ENCODE data around the gene PALS1.

PALS1 gene

DNA sequence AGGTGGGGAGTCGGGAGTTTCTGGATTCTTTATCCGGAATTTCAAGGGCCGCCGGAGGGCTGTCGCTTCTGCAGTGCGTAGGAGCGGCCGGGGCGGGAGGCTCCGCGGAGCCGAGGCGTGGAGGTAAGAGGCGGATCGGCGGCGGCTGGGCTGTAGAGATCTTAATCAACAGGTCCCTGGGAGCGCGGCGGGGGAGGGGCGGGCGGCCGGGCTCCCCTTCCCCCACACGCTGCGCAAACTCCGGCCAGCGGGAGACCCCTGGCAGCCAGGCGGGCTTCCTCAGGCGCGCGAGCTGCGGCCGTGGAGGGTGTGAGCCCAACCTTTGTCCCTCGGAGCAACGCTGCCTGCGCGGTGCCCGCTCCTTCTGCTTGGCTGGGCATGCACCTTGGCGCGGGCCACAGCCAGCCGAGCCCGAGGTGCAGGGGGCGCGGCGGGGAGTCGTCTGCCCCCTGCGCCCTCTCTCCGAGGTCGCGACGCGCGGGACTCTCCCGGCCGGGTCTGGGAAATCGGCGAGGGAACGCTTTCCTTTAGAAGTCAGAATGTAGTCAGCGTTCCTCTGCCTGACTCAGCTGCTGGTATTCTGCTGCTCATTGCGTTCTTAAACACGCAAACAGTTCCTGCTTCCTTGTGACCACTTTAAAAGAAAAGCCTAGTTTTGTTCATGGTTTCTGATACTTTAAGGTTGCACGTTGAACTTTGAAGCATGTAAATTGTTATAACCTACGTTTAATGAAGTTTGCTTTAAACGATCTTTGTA lies at the start of gene PALS1:
Gene PALS1 (plus strand): TSS at position 25 of the 757 bp plus-strand sequence. CDS start 37,736 bp downstream, outside the sequence.
- DNase-seq, result peak in 1 of 2 experiments; percentile 64

DNA sequence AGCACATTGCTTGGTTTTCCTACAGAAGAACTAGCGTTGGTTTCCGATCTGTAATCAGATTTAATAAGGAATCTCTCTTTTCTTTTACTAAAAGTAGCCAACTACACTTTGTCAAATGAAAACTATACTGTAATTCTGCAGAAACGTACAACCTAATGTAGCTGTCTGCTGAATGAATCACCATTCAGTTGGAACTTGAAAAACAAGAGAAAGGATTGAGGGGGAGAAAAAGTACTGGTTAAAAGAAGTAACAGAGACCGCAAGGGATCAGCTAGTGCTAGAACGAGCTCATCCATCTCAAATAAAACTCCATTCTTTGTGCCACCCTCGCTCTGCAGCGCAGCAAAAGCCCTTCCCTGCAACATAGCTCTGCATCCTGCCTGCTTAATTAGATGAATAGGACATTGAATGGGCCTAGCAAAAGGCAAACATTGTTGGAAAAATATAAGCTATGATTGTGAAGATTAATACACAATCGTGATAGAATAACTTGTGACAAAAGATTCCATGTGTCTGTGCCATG lies 49.4 kb upstream of the PALS1 start:
- DNase-seq, result no peak

DNA sequence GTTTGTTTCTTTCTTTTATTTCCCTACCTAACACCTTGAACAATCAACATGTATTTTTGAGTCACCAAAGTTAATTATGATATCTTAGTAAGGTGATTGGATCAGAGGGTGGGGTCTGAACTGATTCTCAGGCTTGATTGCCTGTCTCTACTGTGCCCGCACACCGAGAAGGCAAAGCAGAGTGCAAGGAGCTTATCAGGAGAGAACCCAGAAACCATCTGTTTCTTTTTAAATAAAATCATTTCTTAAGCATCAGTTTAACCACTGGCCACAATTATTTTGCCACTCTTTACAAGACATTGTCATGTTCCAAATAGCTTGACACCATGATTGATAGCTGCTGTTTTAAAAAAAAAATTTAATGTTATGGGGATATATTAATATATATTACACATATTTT lies 48.9 kb upstream of the PALS1 start:
- no peak for DNase-seq

DNA sequence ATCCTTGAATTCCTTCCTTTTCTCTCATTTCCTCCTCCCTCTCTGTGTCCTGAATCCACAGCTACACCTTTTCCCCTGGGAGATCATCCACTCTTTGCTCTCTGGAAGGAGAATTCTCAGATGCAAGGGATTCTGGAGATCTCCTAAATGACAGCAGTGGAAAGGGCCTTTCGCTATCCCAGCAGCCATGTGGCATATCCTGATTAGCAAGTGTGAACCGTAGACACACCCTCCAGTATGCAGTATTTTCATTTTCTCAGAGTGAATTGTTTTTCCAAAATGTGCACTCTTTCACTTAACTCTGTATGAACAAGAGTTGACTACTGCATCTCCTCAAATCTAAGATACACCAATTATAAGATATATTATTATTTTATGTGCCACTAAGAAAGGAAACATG lies 46.0 kb upstream of the PALS1 start:
- DNase-seq, result no peak

DNA sequence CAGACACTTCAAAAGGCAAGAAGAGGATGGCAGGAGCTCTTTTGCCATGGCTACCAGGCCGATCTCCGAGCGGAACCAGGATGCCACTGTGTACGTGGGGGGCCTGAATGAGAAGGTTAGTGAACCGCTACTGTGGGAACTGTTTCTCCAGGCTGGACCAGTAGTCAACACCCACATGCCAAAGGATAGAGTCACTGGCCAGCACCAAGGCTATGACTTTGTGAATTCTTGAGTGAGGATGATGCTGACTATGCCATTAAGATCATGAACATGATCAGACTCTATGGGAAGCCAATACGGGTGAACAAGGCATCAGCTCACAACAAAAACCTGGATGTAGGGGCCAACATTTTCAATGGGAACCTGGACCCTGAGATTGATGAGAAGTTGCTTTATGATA lies 42.2 kb upstream of the PALS1 start:
- no peak for DNase-seq

DNA sequence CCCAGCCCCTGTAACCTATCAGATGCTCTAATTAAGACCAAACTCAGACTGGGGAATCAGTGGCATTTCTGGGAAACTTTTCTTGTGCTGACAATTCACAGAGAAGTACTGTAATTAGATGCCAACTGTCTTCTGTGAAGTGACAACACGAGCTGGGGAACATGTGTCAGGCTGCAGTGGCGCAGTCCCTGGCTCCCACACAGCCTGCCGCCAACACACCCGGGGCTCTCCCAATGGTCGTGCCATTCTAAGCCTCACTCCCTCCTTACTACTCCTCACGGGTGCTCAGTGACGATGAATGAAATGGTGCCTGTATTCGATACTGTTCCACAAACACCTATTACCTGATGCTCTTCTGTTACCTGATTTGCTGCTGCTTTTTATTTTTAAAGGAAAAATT lies 33.4 kb upstream of the PALS1 start:
- no peak for DNase-seq

DNA sequence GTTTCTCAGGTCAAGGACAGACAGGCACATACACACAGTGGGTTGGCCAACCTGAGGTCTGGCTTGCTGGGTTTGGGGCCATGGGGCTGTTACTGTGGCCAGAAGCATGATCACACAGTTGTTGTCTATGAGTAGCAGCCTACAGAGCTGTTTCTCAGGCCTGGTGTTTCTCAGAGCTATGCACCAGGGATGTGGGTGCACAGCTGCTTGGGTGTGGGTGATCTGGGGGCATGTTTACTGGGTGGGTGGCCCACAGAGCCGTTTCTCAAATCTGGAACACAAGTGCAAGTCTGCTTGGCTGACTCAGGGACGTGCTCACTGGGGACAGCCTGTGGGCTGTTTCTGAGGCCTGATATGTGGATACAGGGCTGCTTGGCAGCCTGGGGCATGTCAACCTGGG lies 23.1 kb upstream of the PALS1 start:
- DNase-seq, result no peak

DNA sequence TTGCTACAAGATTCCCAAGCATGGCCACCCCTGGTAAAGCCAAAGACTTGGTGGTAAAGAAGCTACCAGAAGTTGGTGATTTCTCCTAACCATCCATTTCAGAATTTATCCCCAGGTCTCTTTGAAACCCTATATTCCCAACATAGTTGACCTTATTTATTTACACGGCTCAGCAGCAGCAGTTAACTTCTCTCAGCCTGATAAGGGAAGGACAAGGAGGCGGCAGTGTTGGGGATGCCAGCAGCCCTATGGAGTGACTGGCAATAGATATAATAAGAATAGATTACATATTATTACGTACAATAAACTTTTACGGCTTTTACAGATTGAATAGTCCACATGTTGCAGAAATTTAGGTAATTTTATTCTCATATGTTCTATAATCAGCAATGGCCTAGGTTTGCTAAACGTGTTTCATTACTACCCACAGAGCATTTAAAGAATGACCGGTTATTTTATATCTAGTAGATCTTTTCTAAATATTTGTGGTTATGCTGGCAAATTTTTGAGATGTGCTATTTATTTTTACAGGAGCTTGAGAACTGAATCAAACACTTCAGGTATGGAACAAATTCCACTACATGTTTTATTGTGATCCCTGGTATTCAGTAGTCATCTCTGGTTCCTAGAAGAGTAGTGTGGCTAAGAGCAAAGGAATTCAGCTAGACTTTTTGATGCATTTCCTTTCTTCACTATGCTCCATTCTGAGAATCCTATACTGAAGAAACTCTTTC lies 19.8 kb upstream of the PALS1 start:
- DNase-seq, result no peak

DNA sequence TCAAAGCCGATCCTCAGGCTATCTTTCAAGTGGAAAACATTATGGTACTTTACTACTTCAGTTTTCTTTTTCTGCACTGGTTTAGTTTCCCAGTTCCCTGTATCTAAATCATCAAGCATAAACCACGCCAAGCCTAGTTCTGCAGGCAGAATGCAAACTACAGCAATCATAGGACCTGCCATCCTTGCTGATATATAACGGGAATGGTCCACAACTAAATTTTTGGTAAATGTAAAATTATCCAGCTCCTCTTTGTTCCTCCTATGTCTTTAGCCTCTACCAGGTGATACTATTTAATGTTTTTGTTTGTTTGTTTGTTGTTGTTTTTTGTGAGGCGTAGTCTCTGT lies 19.3 kb upstream of the PALS1 start:
- no peak for DNase-seq

DNA sequence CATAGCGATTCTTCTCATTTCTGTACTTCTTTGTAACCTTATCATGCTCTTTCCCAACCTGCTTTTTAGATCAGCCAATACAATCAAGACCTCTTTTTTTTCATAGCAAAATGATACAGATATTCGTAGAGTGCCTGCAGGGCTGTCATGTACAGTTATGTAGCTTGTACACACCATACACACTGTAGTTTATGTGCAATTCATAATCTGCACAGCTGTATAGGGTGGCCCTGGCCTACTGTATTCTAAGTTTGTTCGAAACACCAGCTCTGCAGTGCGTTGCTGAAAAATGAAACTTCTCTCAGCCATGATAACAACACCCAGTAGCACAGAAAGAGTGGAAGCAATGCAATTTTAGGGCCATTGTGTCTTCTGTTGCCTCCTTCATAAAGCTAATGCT lies 15.7 kb upstream of the PALS1 start:
- no peak for DNase-seq

DNA sequence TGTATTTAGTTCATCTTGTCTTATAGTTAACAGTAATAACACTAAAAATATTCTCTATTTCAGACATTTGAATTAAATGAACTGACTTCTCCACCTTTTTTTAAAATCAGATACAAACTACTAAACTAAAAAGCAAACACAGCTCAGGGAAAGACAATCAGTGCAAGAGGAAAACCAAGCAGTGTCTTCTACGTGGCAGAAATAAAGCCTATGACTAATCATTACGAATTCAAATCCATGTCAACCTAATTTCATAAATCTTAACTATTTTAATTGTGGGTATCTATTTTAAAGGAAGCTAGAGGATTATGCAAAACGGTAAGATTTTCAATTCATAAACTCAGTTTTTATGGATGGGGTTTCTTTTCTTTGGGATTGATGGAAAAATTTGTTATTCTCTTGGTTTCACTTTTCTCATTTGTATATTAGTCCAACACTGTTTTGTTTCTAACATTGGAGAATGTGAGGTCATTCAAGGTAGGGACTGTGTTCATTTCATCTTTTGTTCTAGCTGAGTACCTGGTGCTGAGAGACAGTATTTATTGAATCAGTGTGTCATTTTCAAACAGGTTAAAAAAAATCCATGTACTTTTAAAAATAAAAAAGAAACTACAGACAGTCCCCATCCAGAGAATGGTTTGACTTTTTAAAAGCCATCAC lies 12.8 kb upstream of the PALS1 start:
- DNase-seq, result no peak

DNA sequence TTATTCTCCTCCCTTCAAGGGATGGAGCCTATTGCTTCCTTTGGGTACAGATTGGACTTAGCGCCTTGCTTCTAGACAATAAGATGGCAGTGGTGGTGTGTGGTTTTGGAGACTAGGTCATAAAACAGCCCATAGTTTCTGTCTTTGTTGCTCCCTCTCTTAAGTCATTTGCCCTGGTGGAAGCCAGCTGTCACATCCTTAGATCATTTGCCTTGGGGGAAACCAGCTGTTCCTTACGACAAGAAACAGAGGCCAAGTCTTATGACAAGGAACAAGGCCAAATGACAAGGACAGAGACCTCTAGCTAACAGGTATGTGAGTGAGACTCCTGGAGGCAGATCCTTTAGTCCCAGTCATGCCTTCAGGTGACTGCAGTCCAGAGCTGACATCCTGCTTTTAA lies 9.2 kb upstream of the PALS1 start:
- no peak for DNase-seq

DNA sequence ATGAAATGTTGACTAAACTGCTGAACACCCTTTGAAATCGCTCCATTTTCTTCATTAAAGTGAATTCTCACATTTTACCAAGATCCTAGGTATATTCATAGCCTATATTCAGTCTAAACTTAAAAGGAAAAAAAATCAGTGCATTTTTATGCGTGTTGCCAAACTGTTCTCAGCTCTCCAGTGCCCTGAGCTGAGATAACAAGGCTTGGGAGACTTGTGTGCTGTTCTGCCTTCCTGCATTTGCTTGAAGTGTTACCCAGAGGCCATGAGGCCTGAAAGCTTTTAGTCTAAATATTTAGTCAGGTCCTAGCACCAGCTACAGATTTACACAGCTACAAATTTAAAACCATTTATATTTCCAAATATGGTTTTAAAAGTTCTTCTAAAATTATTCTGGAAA lies 8.6 kb upstream of the PALS1 start:
- no peak for DNase-seq

DNA sequence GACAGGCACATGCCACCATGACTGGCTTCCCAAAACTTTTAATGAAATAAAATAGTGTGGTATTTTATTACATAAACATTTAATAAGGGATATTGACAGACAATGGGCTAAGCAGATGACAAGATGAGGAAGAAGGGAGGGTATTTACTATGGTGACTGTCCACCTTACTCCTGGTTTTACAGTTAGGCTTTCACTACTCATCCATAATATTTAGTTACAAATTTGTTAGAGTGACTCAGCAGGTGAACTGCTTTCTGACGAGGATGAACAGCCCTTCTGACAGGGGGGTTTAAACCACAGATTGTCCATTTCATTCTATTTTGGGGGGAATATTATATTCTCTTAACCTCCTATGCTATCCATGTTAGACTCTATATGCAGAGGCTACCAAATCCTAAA lies 3.6 kb upstream of the PALS1 start:
- DNase-seq, result no peak

DNA sequence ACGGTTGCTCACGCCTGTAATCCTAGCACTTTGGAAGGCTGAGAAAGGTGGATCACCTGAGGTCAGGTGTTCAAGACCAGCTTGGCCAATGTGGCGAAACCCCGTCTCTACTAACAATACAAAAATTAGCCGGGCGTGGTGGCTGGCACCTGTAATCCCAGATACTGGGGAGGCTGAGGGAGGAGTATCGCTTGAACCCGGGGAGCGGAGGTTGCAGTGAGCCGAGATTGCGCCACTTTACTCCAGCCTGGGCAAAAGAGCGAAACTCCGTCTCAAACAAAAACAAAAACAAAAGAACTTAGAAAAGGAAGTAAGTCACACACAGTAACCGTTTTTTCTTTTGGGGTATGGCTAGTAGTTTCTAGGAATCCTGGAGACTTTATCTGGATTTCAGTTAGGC lies 1.7 kb upstream of the PALS1 start:
- no peak for DNase-seq

DNA sequence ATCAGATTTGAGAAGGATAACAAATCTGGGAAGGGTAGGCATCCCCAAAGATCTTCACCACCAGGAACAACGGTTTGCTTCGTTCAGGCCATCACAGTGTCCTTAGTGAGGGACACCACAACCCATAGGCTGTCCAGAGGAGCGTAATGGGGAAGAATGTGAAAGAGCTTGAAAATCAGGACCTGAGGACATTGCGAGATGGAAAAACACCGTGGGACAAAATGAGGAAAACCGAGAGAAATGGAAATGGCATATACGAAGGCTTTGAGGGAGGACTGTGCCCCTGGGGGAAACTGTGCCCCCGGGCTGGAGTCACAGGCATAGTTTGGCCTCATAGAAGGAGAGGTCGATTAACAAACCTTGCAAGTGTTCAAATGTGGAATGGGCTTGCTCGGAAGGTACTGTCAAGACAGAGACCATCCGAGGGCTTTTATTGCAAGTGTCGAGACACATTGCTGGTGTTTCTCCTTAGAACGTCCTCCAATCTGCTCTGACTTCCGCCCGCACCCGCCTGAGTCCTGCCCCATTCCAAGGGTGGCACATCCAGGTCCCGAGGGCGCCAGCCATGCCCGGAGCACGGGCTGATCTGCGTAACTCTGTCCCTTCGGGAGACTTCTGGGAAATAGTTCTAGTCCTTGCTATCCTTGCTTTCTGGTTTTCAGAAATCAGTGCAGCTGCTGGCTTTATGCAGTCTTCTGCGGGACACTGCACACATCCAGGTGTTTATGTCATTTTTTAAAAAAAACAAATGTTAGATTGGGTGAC lies 885 bp upstream of the PALS1 start:
- DNase-seq, result peak in 1 of 2 experiments; percentile 14

DNA sequence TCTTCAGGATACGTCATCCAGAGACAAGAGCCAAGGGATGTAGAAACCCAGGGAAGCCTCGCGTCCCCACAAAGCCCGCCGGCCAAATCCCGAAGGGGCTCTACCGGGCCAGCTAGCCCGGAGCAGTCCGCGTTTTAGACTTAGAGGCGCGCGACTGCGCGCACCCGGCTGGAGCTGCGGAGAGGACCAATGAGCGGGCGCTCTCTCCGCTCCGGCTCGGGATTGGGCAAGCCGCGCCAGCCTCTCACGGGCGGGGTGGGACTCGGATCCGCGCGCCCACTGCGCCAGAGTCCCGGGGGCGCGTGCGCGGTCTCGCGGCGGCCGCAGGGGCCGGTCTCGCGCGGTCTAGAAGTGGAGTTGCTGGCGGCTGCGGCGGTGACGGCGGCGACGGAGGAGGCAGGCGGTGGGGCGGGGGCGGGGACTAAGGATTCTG lies 241 bp upstream of the PALS1 start:
- peak; percentile 86 to 94 for DNase-seq

DNA sequence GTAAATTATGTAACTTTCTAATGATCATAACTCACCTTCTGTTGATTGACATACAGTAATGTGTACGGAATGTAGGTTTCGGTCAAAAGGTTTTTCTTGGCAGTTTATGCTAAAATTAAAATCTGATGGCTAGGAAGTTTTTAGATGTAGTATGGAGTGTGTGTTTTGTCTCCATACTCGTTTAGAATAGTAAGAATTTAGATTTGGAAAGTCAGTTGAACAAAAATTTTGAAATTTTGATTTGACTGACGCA lies 859 bp downstream of the PALS1 start:
- DNase-seq, result no peak

DNA sequence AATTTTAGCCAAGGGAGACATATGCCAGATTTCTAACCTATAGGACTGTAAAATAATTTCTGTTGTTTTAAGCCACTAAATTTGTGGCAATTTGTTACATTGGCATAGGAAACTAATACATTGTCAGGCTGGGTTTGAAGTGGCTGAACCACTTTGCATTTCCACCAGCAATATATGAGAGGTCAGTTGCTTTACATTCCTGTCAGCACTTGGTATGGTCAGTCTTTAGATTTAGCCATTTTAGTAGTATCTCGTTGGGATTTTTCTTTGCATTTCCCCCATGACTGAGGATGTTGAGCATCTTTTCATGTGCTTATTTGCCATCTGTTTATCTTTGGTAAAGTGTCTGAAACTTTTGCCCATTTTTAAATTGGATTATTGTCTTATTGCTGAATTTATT lies 3.9 kb downstream of the PALS1 start:
- no peak for DNase-seq

DNA sequence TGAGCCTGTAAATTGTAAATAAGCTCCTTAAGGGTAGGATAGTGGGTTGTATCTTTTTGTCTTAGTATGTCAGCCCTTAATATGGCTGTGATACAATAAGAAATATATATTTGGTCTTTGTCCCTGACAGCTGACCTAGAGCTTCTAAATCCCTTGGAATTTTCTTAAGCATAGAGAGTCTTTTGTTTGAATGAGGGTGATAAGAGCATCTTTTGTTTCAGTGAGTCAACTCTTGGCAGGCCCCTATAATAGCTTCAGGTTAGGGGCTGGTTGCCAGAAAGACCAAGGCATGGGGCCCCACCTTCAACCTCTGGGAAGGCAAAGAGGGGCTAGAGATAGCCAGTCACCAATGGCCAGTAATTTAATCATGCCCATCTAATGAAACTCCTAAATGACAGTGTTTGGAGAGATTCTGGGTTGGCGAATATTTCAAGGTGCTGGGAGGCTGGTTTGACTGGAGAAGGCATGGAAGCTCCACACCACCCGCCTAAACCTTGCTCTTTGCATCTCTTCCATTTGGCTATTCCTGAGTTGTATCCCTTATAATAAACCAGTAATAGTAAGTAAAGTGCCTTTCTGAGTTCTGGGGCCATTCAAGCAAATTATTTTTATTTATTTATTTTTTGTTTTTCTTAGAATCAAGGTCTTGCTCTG lies 10.5 kb downstream of the PALS1 start:
- DNase-seq, result no peak

DNA sequence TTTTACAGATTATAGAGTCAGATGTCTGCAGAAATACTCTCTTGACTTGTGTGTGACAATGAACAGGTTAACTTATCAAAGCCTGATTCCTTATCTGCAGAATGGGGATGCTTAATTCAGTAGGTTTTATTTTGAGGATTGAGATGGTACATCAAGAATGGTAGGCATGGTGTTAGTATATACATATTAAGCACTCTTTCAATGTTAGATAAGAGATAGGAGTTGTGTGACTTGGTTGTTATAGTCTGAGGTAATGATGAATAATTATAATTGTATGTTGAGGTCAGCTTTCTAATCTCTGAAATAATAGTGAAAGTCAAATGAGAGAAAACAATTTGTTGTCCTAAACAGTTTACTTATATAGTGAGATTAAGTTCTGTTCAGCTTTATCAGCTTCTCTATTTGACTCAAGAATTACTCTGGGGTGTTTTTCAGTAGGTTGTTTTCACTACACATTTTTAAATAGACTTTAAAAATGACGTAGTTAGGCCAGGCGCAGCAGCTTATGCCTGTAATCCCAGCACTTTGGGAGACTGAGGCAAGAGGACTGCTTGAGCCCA lies 11.9 kb downstream of the PALS1 start:
- DNase-seq, result no peak

DNA sequence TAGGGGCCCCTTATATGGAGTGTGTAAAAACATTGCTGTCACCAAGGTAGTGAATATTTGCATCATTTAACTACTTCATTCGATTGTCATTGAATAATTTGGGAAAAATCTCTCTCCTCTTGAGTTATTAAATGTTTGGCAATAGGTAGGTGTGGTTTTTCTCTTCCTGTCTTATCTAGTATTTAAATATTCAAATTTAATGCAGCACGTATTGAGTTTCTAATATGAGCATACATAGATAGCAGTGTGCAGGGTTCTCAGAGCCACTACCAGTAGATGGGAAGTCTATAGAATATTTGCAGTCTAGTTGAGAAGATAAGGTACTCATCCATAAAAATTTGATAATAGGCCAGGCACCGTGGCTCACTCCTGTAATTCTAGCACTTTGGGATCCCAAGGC lies 16.7 kb downstream of the PALS1 start:
- DNase-seq, result no peak

DNA sequence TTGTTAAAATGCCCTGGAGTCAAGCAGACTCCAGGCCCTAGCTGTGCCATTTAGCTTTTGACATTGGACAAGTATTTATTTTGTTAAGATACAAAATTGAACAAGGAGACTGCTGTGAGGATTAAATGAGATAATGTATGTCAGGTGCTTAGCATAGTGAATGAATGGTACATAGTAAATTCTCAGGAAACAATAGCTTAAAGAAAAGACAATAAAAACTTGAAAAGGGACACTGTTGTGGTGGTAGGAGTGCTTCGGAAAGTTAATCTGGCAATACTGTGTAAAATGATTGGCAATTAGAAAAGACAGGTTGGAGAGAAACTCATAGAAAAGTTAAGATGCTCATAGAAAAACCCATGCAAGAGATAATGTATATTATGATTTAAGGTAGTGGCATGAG lies 19.7 kb downstream of the PALS1 start:
- no peak for DNase-seq

Measured in NCI-H1930 (cell line).